ENCODE results near the gene EVC2. TPM values are rescaled to one million over a fixed set of nuclear protein-coding genes. Genes with fewer than 3 reads are reported as not detected.

The EVC2 gene
- total and polyA plus RNA-seq, 2 of the 13 experiments (the other 11 are each of a cell fraction or from before 2014, with no cell fraction given) = not detected

GRCh38 chr4:5710961-5711478 is 2.7 kb upstream of the EVC2 start, which contains the start of gene EVC (continued):
- TF ChIP-seq ZNF782 (CRISPR knock-in tag; IDR thresholded peaks at IDR 0.05; ENCODE audit: borderline replicate concordance) (no peak), HMGXB4 (CRISPR knock-in tag; IDR thresholded peaks at IDR 0.05; ENCODE audit: borderline replicate concordance in 1 of 2, low read depth in 1 of 2) (0 out of 4 replicates have a peak, but pooled peaks of 1 of the 2 experiments have one; percentile 14), ZNF501 (CRISPR knock-in tag; IDR thresholded peaks at IDR 0.05) (0 out of 2 replicates have a peak, but pooled peaks have one; percentile 11), PATZ1 (CRISPR knock-in tag; IDR thresholded peaks at IDR 0.05) (peak; percentile 27; the same call in 1 of the 2 replicates)

GRCh38 chr4:5710065-5710960 is 2.0 kb upstream of the EVC2 start:
- Histone ChIP-seq H3K4me2 (ENCODE audit: low read depth, low read length) (peak overlapping the region; percentile 96), H3K4me1 (ENCODE audit: insufficient read depth, low read length) (peaks cover 35% of the 10 kb centered on the region), H3K9me3 (ENCODE audit: low read length) (peaks cover 5% of the 10 kb centered on the region), H3K79me2 (ENCODE audit: insufficient read depth, low read length) (peaks cover 6% of the 10 kb centered on the region), H3K36me3 (replicated peaks in 1 of 2; ENCODE audit: control insufficient read depth in 1 of 2, insufficient read depth in 2 of 2, low read length in 2 of 2) (no peaks in the 10 kb centered on the region), H3K27ac (ENCODE audit: extremely low read length, insufficient read depth, low read length) (no peak overlapping the region), H4K20me1 (ENCODE audit: insufficient read depth, low read length) (no peaks in the 10 kb centered on the region), H3K9ac (ENCODE audit: insufficient read depth, low read depth, low read length) (no peak overlapping the region), H2AFZ (ENCODE audit: low read length) (peak overlapping the region; percentile 65), H3K27me3 (ENCODE audit: control insufficient read depth in 1 of 2, insufficient read depth in 2 of 2, low read length in 2 of 2) (no peaks in the 10 kb centered on the region), H3K4me3 (replicated peaks in 1 of 3; ENCODE audit: insufficient read depth in 1 of 3, low read depth in 2 of 3, low read length in 3 of 3) (peak overlapping the region; percentile 58 to 74 (median 72); a peak in 5 of 6 replicates)
- POLR2A ChIA-PET = interaction anchor here (2.6 kb wide), 1 partner anchor 11 kb away, joined by 11 read pairs; no protein-coding TSS in a partner anchor
- 5% methylated on average over 10 of the region's 13 CpGs for WGBS (ENCODE audit: low lambda C conversion rate)
- in situ Hi-C loops (cut with HindIII; ENCODE audit: extremely low pct_ligation_motif_present, low pct_unique_long_range_greater_than_20kb) = no loop called here
- FAIRE-seq (no peak), ATAC-seq (peak; percentile 68), DNase-seq (ENCODE audit: low spot score) (peak; percentile 20)
- no TSS peak for BruUV-seq (replicated peaks)
- CTCF ChIA-PET (ENCODE audit: low intra/inter-chr PET ratio, low total read pairs) = no interaction called here
- intact Hi-C loops (cut with micrococcal nuclease; ENCODE audit: unreplicated experiment) = no loop called here
- 0 out of 2 replicates have a peak, but pooled peaks have one; percentile 9 for TF ChIP-seq ZNF646 (CRISPR knock-in tag; IDR thresholded peaks at IDR 0.05)
- TF ChIP-seq ZNF670 (CRISPR knock-in tag; IDR thresholded peaks at IDR 0.05; ENCODE audit: borderline replicate concordance) = no peak
- no peak for TF ChIP-seq CEBPG (CRISPR knock-in tag; IDR thresholded peaks at IDR 0.05)
- TF ChIP-seq SMAD9 (CRISPR knock-in tag; IDR thresholded peaks at IDR 0.05) = no peak
- TF ChIP-seq LCORL (IDR thresholded peaks at IDR 0.05) = no peak
- TF ChIP-seq LCORL (CRISPR knock-in tag; IDR thresholded peaks at IDR 0.05) = no peak
